ENCODE data around the gene LRRFIP1. TPM values are rescaled to one million over a fixed set of nuclear protein-coding genes. Genes with fewer than 3 reads are reported as not detected.

Gene LRRFIP1
- polyA plus RNA-seq, 2 of the 4 experiments (the other 2 are of a cell fraction), result 75.6 to 93.0 TPM

- Histone ChIP-seq H3K4me3 (no peak overlapping the region), H3K9me3 (0 out of 3 replicates have a peak, but pooled peaks cover 6% of the 10 kb centered on the region), H3K4me1 (no peaks in the 10 kb centered on the region), H3K27ac (no peak overlapping the region), H3K4me2 (no peak overlapping the region)
- FAIRE-seq (no peak), ATAC-seq (no peak), DNase-seq (ENCODE audit: low read depth in 1 of 2, low spot score in 1 of 2) (no peak)
- 88% methylated on average over 10 of the region's 10 CpGs for WGBS (ENCODE audit: missing lambda C conversion rate)
- TF ChIP-seq NFE2L2 (conservative IDR thresholded peaks at IDR 0.05; ENCODE audit: low read length), result no peak
- no peak for TF ChIP-seq RFX5 (IDR thresholded peaks at IDR 0.05)
- no peak for TF ChIP-seq TP53 (CRISPR knock-in tag; IDR thresholded peaks at IDR 0.05)
- ChIA-PET POLR2A (no interaction called here), CTCF (interaction anchor here (1.2 kb wide), 1 partner anchor 21 kb away, joined by 3 read pairs; no protein-coding TSS in a partner anchor)
Observed at GRCh38 chr2:237651761-237652160, 24.4 kb downstream of the LRRFIP1 start.

GRCh38 chr2:237652181-237652580 is 24.8 kb downstream of the LRRFIP1 start:
- POLR2A ChIA-PET, result no interaction called here

GRCh38 chr2:237652854-237653253 is 25.5 kb downstream of the LRRFIP1 start:
- 66% methylated on average over 2 of the region's 2 CpGs for WGBS (ENCODE audit: missing lambda C conversion rate)
- ChIA-PET POLR2A (no interaction called here), CTCF (interaction anchor here (1.0 kb wide), 1 partner anchor 21 kb away, joined by 5 read pairs; no protein-coding TSS in a partner anchor)
- Histone ChIP-seq H3K27ac (no peak overlapping the region), H3K4me3 (no peak overlapping the region), H3K4me2 (no peak overlapping the region), H3K9me3 (peaks cover 6% of the 10 kb centered on the region; the same call in 1 of the 3 replicates), H3K4me1 (no peaks in the 10 kb centered on the region)
- ATAC-seq (no peak), FAIRE-seq (no peak), DNase-seq (ENCODE audit: low read depth in 1 of 2, low spot score in 1 of 2) (no peak)
- TF ChIP-seq CBX8 (IDR thresholded peaks at IDR 0.05), result no peak
- no peak for TF ChIP-seq MYC (IDR thresholded peaks at IDR 0.05; ENCODE audit: borderline replicate concordance, low read length)
- no peak for TF ChIP-seq CEBPB (IDR thresholded peaks at IDR 0.05)
- no peak for TF ChIP-seq KDM1A (IDR thresholded peaks at IDR 0.05; ENCODE audit: low read depth)
- no peak for TF ChIP-seq CHD4 (IDR thresholded peaks at IDR 0.05; ENCODE audit: borderline replicate concordance)
- TF ChIP-seq TP53 (CRISPR knock-in tag; IDR thresholded peaks at IDR 0.05), result no peak
- TF ChIP-seq HOXB13 (CRISPR knock-in tag; IDR thresholded peaks at IDR 0.05; ENCODE audit: low read depth), result no peak

More at GRCh38 chr2:237652181-237652580, 24.8 kb downstream of the LRRFIP1 start:
- H3K4me3 ChIP-seq, result no peak overlapping the region
- H3K9me3 ChIP-seq, result 0 out of 3 replicates have a peak, but pooled peaks cover 6% of the 10 kb centered on the region
- H3K27ac ChIP-seq, result no peak overlapping the region
- ATAC-seq, result no peak
- FAIRE-seq, result no peak
- no peak overlapping the region for H3K4me2 ChIP-seq
- TF ChIP-seq HOXB13 (CRISPR knock-in tag; IDR thresholded peaks at IDR 0.05; ENCODE audit: low read depth), result no peak
- TF ChIP-seq CHD4 (IDR thresholded peaks at IDR 0.05; ENCODE audit: borderline replicate concordance), result no peak
- TF ChIP-seq HOXB5 (CRISPR knock-in tag; IDR thresholded peaks at IDR 0.05), result no peak
- no peak for TF ChIP-seq KDM1A (IDR thresholded peaks at IDR 0.05; ENCODE audit: low read depth)
- TF ChIP-seq PHF8 (IDR thresholded peaks at IDR 0.05; ENCODE audit: borderline replicate concordance, low read depth), result no peak
- TF ChIP-seq E2F6 (IDR thresholded peaks at IDR 0.05; ENCODE audit: borderline replicate concordance, low read depth), result no peak
- TF ChIP-seq HOXA7 (CRISPR knock-in tag; IDR thresholded peaks at IDR 0.05), result no peak
- TF ChIP-seq JUN (IDR thresholded peaks at IDR 0.05), result no peak
- TF ChIP-seq RARB (CRISPR knock-in tag; IDR thresholded peaks at IDR 0.05), result no peak
- no peak for TF ChIP-seq NR3C1 (IDR thresholded peaks at IDR 0.05)
- TF ChIP-seq MAX (IDR thresholded peaks at IDR 0.05), result no peak
- TF ChIP-seq RAD21 (conservative IDR thresholded peaks at IDR 0.05 in 1 of 2, IDR thresholded peaks at IDR 0.05 in 1 of 2), result no peak
- DNase-seq (ENCODE audit: low read depth in 1 of 2, low spot score in 1 of 2), result no peak
- CTCF ChIA-PET, result interaction anchor here (1.2 kb wide), 1 partner anchor 21 kb away, joined by 3 read pairs; no protein-coding TSS in a partner anchor
- 90% methylated on average over 3 of the region's 3 CpGs for WGBS (ENCODE audit: missing lambda C conversion rate)
- H3K4me1 ChIP-seq, result no peaks in the 10 kb centered on the region

GRCh38 chr2:237653776-237654558 is 26.6 kb downstream of the LRRFIP1 start:
- POLR2A ChIA-PET, result no interaction called here
- CTCF ChIA-PET, result interaction anchor here (1.0 kb wide), 1 partner anchor 20 kb away, joined by 5 read pairs; no protein-coding TSS in a partner anchor
- H3K9me3 ChIP-seq, result peaks cover 9% of the 10 kb centered on the region; the same call in 1 of the 3 replicates
- H3K4me2 ChIP-seq, result no peak overlapping the region
- ATAC-seq, result no peak
- 66% methylated on average over 5 of the region's 5 CpGs for WGBS (ENCODE audit: missing lambda C conversion rate)
- H3K4me3 ChIP-seq, result no peak overlapping the region
- no peak for FAIRE-seq
- DNase-seq (ENCODE audit: low read depth in 1 of 2, low spot score in 1 of 2), result no peak
- no peak for TF ChIP-seq MAX (IDR thresholded peaks at IDR 0.05)
- no peak for TF ChIP-seq E2F6 (IDR thresholded peaks at IDR 0.05; ENCODE audit: borderline replicate concordance, low read depth)
- H3K4me1 ChIP-seq, result no peaks in the 10 kb centered on the region
- H3K27ac ChIP-seq, result no peak overlapping the region

Data from A549 (cell line).